Neural cell (in vitro differentiated cells): ENCODE data around the gene TXNDC15. TPM values are rescaled to one million over a fixed set of nuclear protein-coding genes. Genes with fewer than 3 reads are reported as not detected.

ENCODE experiments used
- H2AFZ ChIP-seq: fragments of 200-600, 300-800 bp; sonication (generic), shearing (Covaris generic); 2 replicates; pipeline ENCODE4 v1.6.0; 2014; ENCODE audit warnings: low read depth, mild to moderate bottlenecking, antibody characterized with exemption, low read length, moderate library complexity
- H3F3A ChIP-seq: fragments of 200-600 bp; shearing (Covaris generic); 2 replicates; pipeline ENCODE4 v1.6.1; 2016; ENCODE audit warnings: mild to moderate bottlenecking, moderate library complexity, mixed read lengths, antibody characterized with exemption, low read length; ENCODE audit not compliant: insufficient read depth, poor library complexity, severe bottlenecking
- H3K27ac ChIP-seq: fragments of 200-600, 300-800 bp; sonication (generic), shearing (Covaris generic); 2 replicates; pipeline ENCODE4 v1.5.1; 2014; ENCODE audit warnings: mild to moderate bottlenecking, low read length, moderate library complexity
- H3K27me3 ChIP-seq: fragments of 300-800, 200-600 bp; sonication (generic), shearing (Covaris generic); 2 replicates; pipeline ENCODE4 v1.6.0; 2014; ENCODE audit warnings: mild to moderate bottlenecking, low read depth, low read length, moderate library complexity; ENCODE audit not compliant: insufficient read depth
- H3K36me3 ChIP-seq: fragments of 300-800, 200-600 bp; sonication (generic), shearing (Covaris generic); 2 replicates; pipeline ENCODE4 v1.5.1; 2014; ENCODE audit warnings: mild to moderate bottlenecking, antibody characterized with exemption, low read length, moderate library complexity; ENCODE audit not compliant: insufficient read depth
- H3K4me2 ChIP-seq: fragments of 300-800, 200-600 bp; sonication (generic), shearing (Covaris generic); 2 replicates; pipeline ENCODE4 v1.6.0; 2014; ENCODE audit warnings: mild to moderate bottlenecking, low read length
- H3K4me3 ChIP-seq: fragments of 300-800, 200-600 bp; sonication (generic), shearing (Covaris generic); 2 replicates; pipeline ENCODE4 v1.5.1; 2014; ENCODE audit warnings: mild to moderate bottlenecking, low read length, moderate library complexity
- H3K79me2 ChIP-seq: fragments of 200-600 bp; shearing (Covaris generic); replicated peaks from 2 replicates; pipeline ENCODE4 v1.6.0; 2014; ENCODE audit warnings: mild to moderate bottlenecking, low read length, moderate library complexity; ENCODE audit not compliant: insufficient read depth
- H3K9ac ChIP-seq: fragments of 300-800, 200-600 bp; sonication (generic), shearing (Covaris generic); 2 replicates; pipeline ENCODE4 v1.6.1; 2016; ENCODE audit warnings: mild to moderate bottlenecking, low read length, mixed read lengths
- H3K9me2 ChIP-seq: fragments of 200-600 bp; shearing (Covaris generic); 2 replicates; pipeline ENCODE4 v1.6.1; 2016; ENCODE audit warnings: mild to moderate bottlenecking, low read length, mixed read lengths; ENCODE audit not compliant: insufficient read depth
- H3K9me3 ChIP-seq: fragments of 200-600, 300-800 bp; sonication (generic), shearing (Covaris generic); 2 replicates; pipeline ENCODE4 v1.6.1; 2016; ENCODE audit warnings: mild to moderate bottlenecking, mixed run types, low read length, moderate library complexity, mixed read lengths
- H4K20me1 ChIP-seq: fragments of 200-600 bp; shearing (Covaris generic); 2 replicates; pipeline ENCODE4 v1.6.1; 2016; ENCODE audit warnings: mild to moderate bottlenecking, mixed run types; ENCODE audit not compliant: insufficient read depth
- CTCF ChIP-seq: fragments of 450-650 bp; IDR thresholded peaks from 2 replicates; pipeline ENCODE4 v1.5.1; 2014; ENCODE audit warnings: antibody characterized with exemption, mild to moderate bottlenecking, moderate library complexity; ENCODE audit not compliant: poor library complexity, severe bottlenecking
- EP300 ChIP-seq: fragments of 450-650 bp; conservative IDR thresholded peaks from 2 replicates; pipeline ENCODE4 v1.6.1; 2014; ENCODE audit warnings: antibody characterized with exemption, mild to moderate bottlenecking, moderate library complexity; ENCODE audit not compliant: poor library complexity, severe bottlenecking
- EZH2 ChIP-seq: fragments of 200-600, 300-800 bp; shearing (Covaris generic), sonication (generic); IDR thresholded peaks from 2 replicates; pipeline ENCODE4 v1.6.1; 2014; ENCODE audit warnings: antibody characterized with exemption, low read length, borderline replicate concordance, mild to moderate bottlenecking; ENCODE audit not compliant: insufficient read depth, poor library complexity, severe bottlenecking
- MXI1 ChIP-seq: fragments of 450-650 bp; conservative IDR thresholded peaks from 2 replicates; pipeline ENCODE4 v1.6.1; 2014; ENCODE audit warnings: antibody characterized with exemption, mild to moderate bottlenecking; ENCODE audit not compliant: poor library complexity, severe bottlenecking
- POLR2AphosphoS5 ChIP-seq: IDR thresholded peaks from 2 replicates; pipeline ENCODE4 v1.6.1; 2012
- RAD21 ChIP-seq: fragments of 450-650 bp; conservative IDR thresholded peaks from 2 replicates; pipeline ENCODE4 v1.6.1; 2014; ENCODE audit warnings: antibody characterized with exemption, mild to moderate bottlenecking, moderate library complexity
- REST ChIP-seq: IDR thresholded peaks from 2 replicates; pipeline ENCODE4 v1.6.1; 2012; ENCODE audit warnings: borderline replicate concordance
- SMC3 ChIP-seq: fragments of 450-650 bp; conservative IDR thresholded peaks from 2 replicates; pipeline ENCODE4 v1.6.1; 2014; ENCODE audit warnings: antibody characterized with exemption, mild to moderate bottlenecking, moderate library complexity; ENCODE audit not compliant: poor library complexity
- TAF1 ChIP-seq: IDR thresholded peaks from 2 replicates; pipeline ENCODE4 v1.6.1; 2012; ENCODE audit warnings: low read depth
- polyA plus RNA-seq: library from polyadenylated mRNA; depleted of rRNA; stranded (reverse); fragments of >200 nt; gene quantifications from 2 replicates; pipeline ENCODE4 v1.2.3, GENCODE V29; 2014

Gene TXNDC15
- polyA plus RNA-seq, 1 donor from 2014 or later, result 127 TPM

- no peaks in the 10 kb centered on the region for H3K79me2 ChIP-seq
- no peaks in the 10 kb centered on the region for H4K20me1 ChIP-seq
- H3K36me3 ChIP-seq, result no peaks in the 10 kb centered on the region
- H3F3A ChIP-seq, result no peaks in the 10 kb centered on the region
- no peak overlapping the region for H3K27ac ChIP-seq
- no peaks in the 10 kb centered on the region for H3K9me2 ChIP-seq
- no peak overlapping the region for H3K9ac ChIP-seq
- TF ChIP-seq EZH2, result no peak
- no peak for TF ChIP-seq CTCF
- no peak for TF ChIP-seq POLR2AphosphoS5
- TF ChIP-seq EP300, result no peak
- H3K27me3 ChIP-seq, result no peaks in the 10 kb centered on the region
- H3K4me3 ChIP-seq, result no peak overlapping the region
- no peak overlapping the region for H2AFZ ChIP-seq
- H3K4me2 ChIP-seq, result no peak overlapping the region
- H3K9me3 ChIP-seq, result no peaks in the 10 kb centered on the region
Measured at GRCh38 chr5:134939500-134939899, 65.3 kb downstream of the TXNDC15 start.

GRCh38 chr5:134943547-134943946 lies 69.4 kb downstream of the TXNDC15 start:
- H3K9ac ChIP-seq, result no peak overlapping the region
- no peaks in the 10 kb centered on the region for H3K9me2 ChIP-seq
- TF ChIP-seq RAD21 (no peak), POLR2AphosphoS5 (no peak), MXI1 (no peak), SMC3 (no peak), EP300 (no peak), TAF1 (no peak), EZH2 (no peak), REST (no peak)

GRCh38 chr5:134944630-134945029 lies 70.5 kb downstream of the TXNDC15 start:
- H3F3A ChIP-seq, result no peaks in the 10 kb centered on the region
- TF ChIP-seq MXI1 (no peak), TAF1 (no peak), REST (no peak), SMC3 (no peak), RAD21 (no peak), EZH2 (no peak), EP300 (no peak), CTCF (no peak), POLR2AphosphoS5 (no peak)
- H3K9me3 ChIP-seq, result no peaks in the 10 kb centered on the region
- H3K9me2 ChIP-seq, result no peaks in the 10 kb centered on the region
- H3K27me3 ChIP-seq, result no peaks in the 10 kb centered on the region
- no peaks in the 10 kb centered on the region for H3K36me3 ChIP-seq
- no peak overlapping the region for H3K27ac ChIP-seq
- H3K4me3 ChIP-seq, result no peak overlapping the region
- no peak overlapping the region for H3K4me2 ChIP-seq
- H3K79me2 ChIP-seq, result no peaks in the 10 kb centered on the region
- H3K9ac ChIP-seq, result no peak overlapping the region
- H2AFZ ChIP-seq, result no peak overlapping the region
- H4K20me1 ChIP-seq, result no peaks in the 10 kb centered on the region

More at GRCh38 chr5:134943547-134943946, 69.4 kb downstream of the TXNDC15 start:
- Histone ChIP-seq H3K79me2 (no peaks in the 10 kb centered on the region), H3K27me3 (no peaks in the 10 kb centered on the region), H3K4me3 (no peak overlapping the region), H3K9me3 (no peaks in the 10 kb centered on the region), H3F3A (no peaks in the 10 kb centered on the region), H3K27ac (no peak overlapping the region), H2AFZ (no peak overlapping the region), H3K4me2 (no peak overlapping the region), H3K36me3 (no peaks in the 10 kb centered on the region), H4K20me1 (no peaks in the 10 kb centered on the region)
